Measurements from ENCODE around the gene TTC29.

DNA sequence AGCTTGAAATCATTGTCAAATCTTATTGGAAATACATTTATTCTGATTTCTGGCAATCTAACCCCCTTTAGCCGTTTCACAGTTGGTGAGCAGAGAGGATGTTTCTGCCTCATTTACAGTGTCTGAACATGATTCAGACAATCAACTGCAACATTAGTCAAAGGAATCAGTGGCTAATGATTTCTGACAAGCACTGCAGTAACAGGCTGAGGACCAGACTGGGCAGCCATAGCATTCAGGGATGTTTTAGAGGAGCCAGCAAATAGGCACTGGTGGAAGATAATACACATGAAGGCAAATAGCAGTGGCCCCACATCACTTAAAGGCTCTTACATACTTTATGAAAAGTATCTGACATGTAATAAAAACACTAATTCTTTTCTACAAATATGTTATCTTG is 102.8 kb downstream of the TTC29 start:
- TF ChIP-seq TAF1 (IDR thresholded peaks at IDR 0.05; ENCODE audit: borderline replicate concordance, low read depth, low read length), result no peak
- TF ChIP-seq POLR2A (IDR thresholded peaks at IDR 0.05; ENCODE audit: low read depth, low read length), result no peak
